Memory B cell (primary cell): Measurements from ENCODE around the gene BPIFB4.

ENCODE experiments used
- ATAC-seq: fragments of 150-1000 bp; cut with Tn5 transposase; 2 replicates; pipeline ENCODE4 v1.10.0; 2021; ENCODE audit warnings: low read depth, mild to moderate bottlenecking, moderate library complexity
- DNase-seq, 2 donors: peaks; one replicate each; pipeline ENCODE4 v3.0.0; 2022; ENCODE audit warnings: low spot score in 2 of 2
- H3K27ac Mint-ChIP-seq: one replicate; pipeline ENCODE4 v1.8.0; 2022; ENCODE audit warnings: mild to moderate bottlenecking, moderate library complexity, mixed read lengths
- H3K27me3 Mint-ChIP-seq: one replicate; pipeline ENCODE4 v1.8.0; 2022; ENCODE audit warnings: mixed read lengths
- H3K36me3 Mint-ChIP-seq: one replicate; pipeline ENCODE4 v1.8.0; 2022; ENCODE audit warnings: mild to moderate bottlenecking, mixed read lengths
- H3K4me1 Mint-ChIP-seq: one replicate; pipeline ENCODE4 v1.8.0; 2022; ENCODE audit warnings: mixed read lengths
- H3K4me3 Mint-ChIP-seq: one replicate; pipeline ENCODE4 v1.8.0; 2022; ENCODE audit warnings: mild to moderate bottlenecking, moderate library complexity, mixed read lengths
- H3K9me3 Mint-ChIP-seq: one replicate; pipeline ENCODE4 v1.8.0; 2022; ENCODE audit warnings: mixed read lengths

The BPIFB4 gene

DNA sequence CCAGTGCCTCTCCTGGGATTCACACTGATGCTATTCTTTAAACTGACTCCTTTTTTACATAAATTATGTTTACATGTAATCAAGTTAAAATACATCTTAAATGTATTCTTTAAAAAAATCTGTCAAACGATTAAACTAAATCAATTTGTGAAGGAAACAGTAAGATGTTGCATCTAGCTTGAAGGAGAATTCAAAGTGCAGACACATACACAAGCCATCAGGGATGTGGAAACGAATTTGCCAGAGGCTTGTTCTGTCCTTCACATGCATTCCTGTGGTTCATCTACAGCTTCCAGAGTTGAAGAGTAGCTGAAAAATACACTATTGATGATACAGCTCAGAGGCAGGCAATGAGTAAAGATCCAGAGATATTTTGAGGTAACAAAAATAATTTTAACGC lies 33.0 kb upstream of the BPIFB4 start:
- Mint-ChIP-seq H3K27ac (no peak overlapping the region), H3K27me3 (no peaks in the 10 kb centered on the region), H3K36me3 (peaks cover 2% of the 10 kb centered on the region), H3K4me1 (no peaks in the 10 kb centered on the region), H3K4me3 (no peak overlapping the region), H3K9me3 (peaks cover 8% of the 10 kb centered on the region)
- ATAC-seq (no peak), DNase-seq (no peak)

DNA sequence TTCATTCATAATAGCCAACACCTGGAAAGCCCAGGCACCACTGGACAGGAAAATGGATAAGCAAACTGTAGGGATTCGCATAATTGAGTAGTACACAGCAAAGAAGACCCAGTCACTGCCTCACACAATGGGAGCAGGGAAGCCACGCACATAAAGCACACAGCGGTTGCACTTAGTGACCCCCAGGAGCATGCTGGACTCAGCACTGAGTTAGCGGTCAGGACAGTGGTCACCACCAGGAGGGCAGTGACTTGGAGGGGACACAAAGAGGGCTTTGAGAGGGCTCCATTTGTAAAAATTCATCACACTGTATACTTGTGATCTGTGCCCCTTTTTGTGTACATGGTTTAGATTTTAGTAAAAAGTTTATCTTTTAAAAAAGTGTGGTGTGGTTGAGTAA lies 28.1 kb upstream of the BPIFB4 start:
- Mint-ChIP-seq H3K9me3 (no peaks in the 10 kb centered on the region), H3K27me3 (no peaks in the 10 kb centered on the region), H3K36me3 (no peaks in the 10 kb centered on the region), H3K4me3 (no peak overlapping the region), H3K4me1 (no peaks in the 10 kb centered on the region), H3K27ac (no peak overlapping the region)
- DNase-seq (no peak), ATAC-seq (no peak)

DNA sequence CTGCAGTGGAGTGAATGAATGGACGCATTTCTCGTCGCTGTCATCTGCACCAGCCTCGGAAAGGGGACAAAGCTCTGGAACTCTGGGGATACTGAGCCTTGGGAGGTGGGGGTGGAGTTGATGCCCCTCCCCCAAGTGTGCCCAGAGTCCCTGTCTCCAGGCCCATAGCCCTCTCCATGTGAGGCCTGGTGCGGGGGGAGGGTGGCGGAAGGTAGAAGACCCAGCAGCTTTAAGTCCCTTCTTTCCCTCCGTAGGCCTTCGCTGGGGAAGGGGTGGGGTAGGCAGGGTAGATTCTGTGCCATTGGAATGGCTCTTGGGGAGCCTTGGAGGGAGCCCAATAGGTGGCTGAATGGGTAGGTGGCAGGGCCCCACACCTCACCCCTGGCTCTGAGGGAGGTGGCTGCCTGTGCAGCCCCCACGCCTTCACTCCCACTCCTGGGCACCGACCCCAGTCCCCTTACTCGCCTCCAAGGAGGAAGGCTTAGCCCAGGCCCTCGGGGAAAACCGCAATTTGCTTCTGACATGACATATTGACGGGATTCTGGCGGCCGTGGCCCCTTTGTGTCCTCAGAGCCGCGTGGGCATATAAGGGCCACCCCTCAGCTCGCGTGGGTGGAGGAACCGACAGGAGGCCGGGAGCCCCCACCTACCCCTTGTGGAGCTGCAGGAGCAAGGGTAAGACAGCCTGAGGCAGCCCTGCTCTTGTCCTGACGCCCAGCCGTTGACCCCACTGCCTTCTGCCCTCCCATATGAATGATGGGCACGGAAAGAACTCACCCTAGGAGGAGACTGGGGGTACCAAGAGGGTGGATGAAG lies 25.9 kb upstream of the BPIFB4 start, which contains the start of gene BPIFB3:
Gene BPIFB3, plus strand, starts transcription at position 613 of the 816 bp plus-strand sequence. CDS start 1,533 bp downstream, outside the sequence.
- Mint-ChIP-seq H3K9me3 (no peaks in the 10 kb centered on the region), H3K27me3 (no peaks in the 10 kb centered on the region), H3K27ac (no peak within 1 kb of the TSS), H3K4me1 (no peaks in the 10 kb centered on the region), H3K4me3 (no peak within 1 kb of the TSS), H3K36me3 (no peaks in the 10 kb centered on the region)
- DNase-seq: no peak
- ATAC-seq: no peak

DNA sequence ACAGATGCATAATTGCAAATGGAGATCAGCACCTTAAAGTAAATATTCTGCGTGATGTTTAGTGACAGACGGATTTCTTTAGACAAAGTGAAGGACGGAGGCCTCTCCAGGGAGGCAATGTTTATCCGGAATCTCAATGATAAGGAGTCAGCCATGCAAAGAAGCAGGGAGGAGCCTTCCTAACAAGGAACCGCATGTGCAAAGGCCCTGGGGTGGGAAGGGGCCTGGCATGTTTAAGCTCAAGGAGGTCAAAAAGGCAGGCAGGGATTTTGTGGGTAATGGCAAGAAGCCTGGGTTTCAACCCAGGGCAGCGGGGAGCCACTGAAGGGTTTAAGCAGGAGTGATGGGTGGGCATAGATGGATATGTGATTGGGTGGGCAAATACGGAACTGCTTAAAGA lies 25.1 kb upstream of the BPIFB4 start:
- H3K36me3 Mint-ChIP-seq: no peaks in the 10 kb centered on the region
- H3K9me3 Mint-ChIP-seq: no peaks in the 10 kb centered on the region
- DNase-seq (no peak), ATAC-seq (no peak)
- no peaks in the 10 kb centered on the region for H3K27me3 Mint-ChIP-seq
- no peak overlapping the region for H3K27ac Mint-ChIP-seq
- H3K4me3 Mint-ChIP-seq: no peak overlapping the region
- H3K4me1 Mint-ChIP-seq: no peaks in the 10 kb centered on the region

DNA sequence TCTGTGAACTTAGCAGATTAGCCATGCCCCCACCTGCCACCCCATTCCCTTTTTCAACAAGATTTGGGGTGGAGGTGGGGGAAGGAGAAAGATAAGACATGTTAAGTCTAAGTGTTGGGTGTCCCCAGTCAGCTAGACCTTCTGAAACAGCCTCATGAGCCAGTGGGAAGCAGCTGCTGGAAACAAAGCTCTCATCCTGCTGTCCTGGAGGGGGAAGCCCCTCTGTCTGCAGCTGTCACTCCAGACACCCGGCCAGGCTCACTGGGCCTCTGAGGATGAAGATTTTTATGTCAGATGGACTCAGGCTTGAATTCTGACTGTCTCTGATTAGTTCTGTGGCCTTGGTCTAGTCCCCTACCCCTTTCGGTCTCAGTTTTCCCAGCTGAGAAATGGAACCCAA lies 24.7 kb upstream of the BPIFB4 start:
- Mint-ChIP-seq H3K36me3 (no peaks in the 10 kb centered on the region), H3K4me3 (no peak overlapping the region), H3K9me3 (no peaks in the 10 kb centered on the region), H3K4me1 (no peaks in the 10 kb centered on the region), H3K27ac (no peak overlapping the region), H3K27me3 (no peaks in the 10 kb centered on the region)
- ATAC-seq (no peak), DNase-seq (no peak)

DNA sequence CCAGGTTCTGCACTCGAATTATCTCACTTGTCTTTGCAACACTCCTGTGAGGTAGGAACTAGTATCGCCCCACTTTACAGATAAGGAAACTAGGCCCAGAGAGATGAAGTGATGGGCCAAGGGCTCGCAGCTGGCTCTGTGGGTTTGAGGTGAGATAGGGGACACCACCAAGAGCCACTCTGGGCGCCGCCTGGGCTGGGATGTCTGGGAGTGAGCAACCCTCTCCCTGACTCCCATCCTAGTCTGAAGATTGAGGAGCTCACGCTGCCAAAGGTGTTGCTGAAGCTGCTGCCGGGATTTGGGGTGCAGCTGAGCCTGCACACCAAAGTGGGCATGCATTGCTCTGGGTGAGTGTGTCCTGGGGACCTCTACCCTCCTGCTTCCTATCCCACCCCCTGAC lies 20.3 kb upstream of the BPIFB4 start:
- Mint-ChIP-seq H3K4me3 (no peak overlapping the region), H3K9me3 (no peaks in the 10 kb centered on the region), H3K27me3 (no peaks in the 10 kb centered on the region), H3K36me3 (no peaks in the 10 kb centered on the region), H3K4me1 (no peaks in the 10 kb centered on the region), H3K27ac (no peak overlapping the region)
- DNase-seq (no peak), ATAC-seq (no peak)

DNA sequence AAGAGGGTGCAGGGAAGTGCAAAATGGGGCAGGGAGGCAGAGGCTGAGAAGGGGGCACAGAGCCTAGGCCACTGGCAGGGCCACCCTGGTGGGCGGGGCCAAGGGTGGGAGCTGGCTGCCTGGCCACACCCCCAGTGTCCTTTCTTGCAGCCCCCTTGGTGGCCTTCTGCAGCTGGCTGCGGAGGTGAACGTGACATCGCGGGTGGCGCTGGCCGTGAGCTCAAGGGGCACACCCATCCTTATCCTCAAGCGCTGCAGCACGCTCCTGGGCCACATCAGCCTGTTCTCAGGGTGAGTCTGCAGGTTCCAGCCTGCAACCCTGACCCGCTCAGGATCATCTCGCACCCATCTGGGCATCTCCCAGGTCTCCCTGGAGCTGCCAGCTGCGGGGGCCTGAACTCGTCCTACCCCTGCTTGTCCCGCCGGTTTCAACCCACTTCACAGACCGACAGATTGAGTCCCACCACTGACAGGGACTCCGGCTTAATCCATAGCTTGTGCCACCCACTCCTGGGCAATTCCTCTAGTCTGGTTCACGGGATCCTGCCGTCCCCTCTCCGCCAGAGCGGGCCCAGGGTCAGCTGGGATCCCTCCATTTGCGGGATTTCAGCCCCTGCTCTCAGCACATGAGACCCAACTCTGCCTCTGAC lies 19.6 kb upstream of the BPIFB4 start:
- H3K4me3 Mint-ChIP-seq: no peak overlapping the region
- no peak overlapping the region for H3K27ac Mint-ChIP-seq
- DNase-seq (no peak), ATAC-seq (no peak)
- H3K4me1 Mint-ChIP-seq: no peaks in the 10 kb centered on the region
- H3K36me3 Mint-ChIP-seq: no peaks in the 10 kb centered on the region
- no peaks in the 10 kb centered on the region for H3K27me3 Mint-ChIP-seq
- H3K9me3 Mint-ChIP-seq: no peaks in the 10 kb centered on the region

DNA sequence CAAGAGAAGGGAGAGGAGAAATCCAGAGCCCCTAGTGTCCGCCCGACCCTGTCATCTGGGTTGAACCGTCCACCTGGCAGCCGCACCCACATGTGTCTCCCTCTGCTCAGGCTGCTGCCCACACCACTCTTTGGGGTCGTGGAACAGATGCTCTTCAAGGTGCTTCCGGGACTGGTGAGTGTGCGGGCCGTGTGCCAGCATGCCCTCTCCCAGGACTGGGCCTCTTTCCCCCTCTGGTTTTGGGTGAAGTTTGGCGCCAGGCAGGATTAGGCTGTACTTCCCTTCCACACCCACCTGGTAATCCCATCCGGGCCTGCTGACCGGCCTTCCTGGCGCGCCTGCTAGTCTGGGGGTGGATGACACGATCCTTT lies 17.8 kb upstream of the BPIFB4 start:
- Mint-ChIP-seq H3K4me3 (no peak overlapping the region), H3K27me3 (no peaks in the 10 kb centered on the region), H3K4me1 (peaks cover 2% of the 10 kb centered on the region), H3K36me3 (no peaks in the 10 kb centered on the region), H3K9me3 (no peaks in the 10 kb centered on the region), H3K27ac (no peak overlapping the region)
- DNase-seq (no peak), ATAC-seq (no peak)

DNA sequence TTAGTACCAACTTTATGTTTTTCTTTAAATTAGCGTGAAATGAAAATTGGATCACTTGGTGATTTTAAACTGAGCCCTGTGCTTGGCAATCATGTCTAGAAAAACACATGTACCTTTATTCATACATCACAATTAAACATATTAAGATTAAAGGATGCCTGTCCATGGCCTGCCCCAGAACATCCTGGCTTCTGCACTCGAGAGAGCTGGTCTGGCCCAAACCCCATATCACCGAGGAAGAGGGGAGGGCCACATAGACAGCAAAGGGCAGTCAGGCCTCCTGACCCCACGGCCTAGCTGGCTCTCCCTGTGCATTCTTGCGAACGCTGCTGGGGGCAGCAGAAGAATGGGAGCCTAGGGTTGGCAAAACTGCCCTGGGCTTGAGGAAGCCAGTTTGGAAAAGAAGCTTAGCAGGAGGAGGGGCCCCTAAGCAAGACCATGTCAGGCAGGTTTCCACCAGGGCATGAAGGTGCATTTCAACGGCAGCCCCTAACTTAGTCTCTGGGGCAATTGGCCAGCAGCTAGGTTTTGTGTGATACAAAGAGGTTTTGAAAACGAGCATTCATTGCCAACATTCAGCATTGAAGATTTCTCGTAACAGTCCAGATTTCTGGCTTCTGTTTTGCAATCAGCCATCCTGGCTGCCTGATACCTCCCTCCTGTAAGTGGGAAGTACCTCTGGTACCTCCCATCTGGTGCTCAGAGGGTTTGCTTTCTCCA lies 17.2 kb upstream of the BPIFB4 start:
- ATAC-seq (no peak), DNase-seq (no peak)
- no peak overlapping the region for H3K4me3 Mint-ChIP-seq
- no peaks in the 10 kb centered on the region for H3K9me3 Mint-ChIP-seq
- peaks cover 4% of the 10 kb centered on the region for H3K4me1 Mint-ChIP-seq
- H3K36me3 Mint-ChIP-seq: no peaks in the 10 kb centered on the region
- no peaks in the 10 kb centered on the region for H3K27me3 Mint-ChIP-seq
- H3K27ac Mint-ChIP-seq: no peak overlapping the region

DNA sequence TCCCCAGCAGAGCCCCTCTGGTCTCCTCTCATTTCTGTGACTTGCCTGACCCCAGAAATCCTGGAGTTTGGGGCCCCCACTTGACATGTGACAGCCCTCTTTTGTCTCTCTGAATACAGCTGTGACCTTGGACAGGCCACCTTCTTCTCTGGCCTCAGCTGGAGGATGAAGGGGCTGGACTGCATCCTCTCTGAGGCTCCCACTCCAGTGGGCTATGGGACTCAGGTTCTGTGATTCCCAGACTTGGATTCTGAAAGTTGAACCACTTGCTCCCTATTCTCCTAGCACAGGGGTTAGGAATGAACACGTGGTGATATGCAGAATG lies 16.7 kb upstream of the BPIFB4 start:
- Mint-ChIP-seq H3K4me1 (peaks cover 4% of the 10 kb centered on the region), H3K27me3 (no peaks in the 10 kb centered on the region), H3K36me3 (no peaks in the 10 kb centered on the region), H3K9me3 (no peaks in the 10 kb centered on the region), H3K27ac (no peak overlapping the region), H3K4me3 (no peak overlapping the region)
- DNase-seq (no peak), ATAC-seq (no peak)

DNA sequence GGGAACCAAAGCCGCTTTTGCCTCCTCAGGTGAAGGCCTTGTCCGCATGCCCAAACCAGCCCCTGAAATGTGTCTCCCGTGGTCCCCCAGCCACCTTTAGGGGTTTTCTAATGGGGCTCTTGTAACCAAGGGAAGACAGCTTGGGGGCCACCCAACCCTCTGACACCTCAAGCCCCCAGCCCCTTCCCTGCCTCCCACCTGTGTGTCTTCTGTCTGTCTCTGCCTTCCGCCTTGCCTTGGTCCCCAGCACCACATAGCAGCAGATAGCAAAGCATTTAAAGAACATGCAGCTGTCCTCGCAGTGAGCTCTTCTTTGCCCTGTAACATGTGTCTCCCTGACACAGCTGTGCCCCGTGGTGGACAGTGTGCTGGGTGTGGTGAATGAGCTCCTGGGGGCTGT lies 16.2 kb upstream of the BPIFB4 start:
- peaks cover 4% of the 10 kb centered on the region for H3K4me1 Mint-ChIP-seq
- H3K9me3 Mint-ChIP-seq: no peaks in the 10 kb centered on the region
- no peak overlapping the region for H3K27ac Mint-ChIP-seq
- no peaks in the 10 kb centered on the region for H3K36me3 Mint-ChIP-seq
- DNase-seq: no peak
- ATAC-seq: no peak
- H3K4me3 Mint-ChIP-seq: no peak overlapping the region
- H3K27me3 Mint-ChIP-seq: no peaks in the 10 kb centered on the region

DNA sequence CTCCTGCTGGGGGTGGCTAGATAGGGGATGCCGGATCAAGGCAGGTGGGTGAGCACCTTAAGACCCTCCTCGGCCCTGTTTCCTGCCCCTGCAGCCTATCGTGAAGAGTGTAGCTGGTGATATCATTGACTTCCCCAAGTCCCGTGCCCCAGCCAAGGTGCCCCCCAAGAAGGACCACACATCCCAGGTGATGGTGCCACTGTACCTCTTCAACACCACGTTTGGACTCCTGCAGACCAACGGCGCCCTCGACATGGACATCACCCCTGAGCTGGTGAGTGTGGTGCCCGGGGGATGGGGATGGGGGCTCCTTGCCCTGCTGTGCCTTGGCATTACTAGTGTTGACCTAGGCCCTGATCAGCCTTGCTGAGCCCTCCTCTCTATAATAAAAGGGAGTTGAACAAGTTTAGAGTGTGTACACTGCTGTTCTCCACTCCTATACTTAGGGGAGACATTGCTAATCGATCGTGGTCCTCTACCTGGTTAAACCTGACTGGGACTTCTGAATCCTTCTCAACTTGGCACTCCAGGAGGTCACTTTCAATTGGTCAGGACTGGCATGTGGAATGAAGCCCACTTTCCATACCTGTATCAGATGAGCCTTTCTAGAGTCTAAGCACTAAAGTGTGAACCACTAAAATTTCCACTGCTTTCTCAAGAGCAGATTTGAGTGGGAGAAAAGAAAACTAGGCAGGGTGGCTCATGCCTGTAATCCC lies 14.7 kb upstream of the BPIFB4 start:
- Mint-ChIP-seq H3K4me3 (no peak overlapping the region), H3K4me1 (peaks cover 4% of the 10 kb centered on the region), H3K27me3 (no peaks in the 10 kb centered on the region), H3K36me3 (no peaks in the 10 kb centered on the region), H3K9me3 (no peaks in the 10 kb centered on the region), H3K27ac (no peak overlapping the region)
- ATAC-seq (no peak), DNase-seq (no peak)

DNA sequence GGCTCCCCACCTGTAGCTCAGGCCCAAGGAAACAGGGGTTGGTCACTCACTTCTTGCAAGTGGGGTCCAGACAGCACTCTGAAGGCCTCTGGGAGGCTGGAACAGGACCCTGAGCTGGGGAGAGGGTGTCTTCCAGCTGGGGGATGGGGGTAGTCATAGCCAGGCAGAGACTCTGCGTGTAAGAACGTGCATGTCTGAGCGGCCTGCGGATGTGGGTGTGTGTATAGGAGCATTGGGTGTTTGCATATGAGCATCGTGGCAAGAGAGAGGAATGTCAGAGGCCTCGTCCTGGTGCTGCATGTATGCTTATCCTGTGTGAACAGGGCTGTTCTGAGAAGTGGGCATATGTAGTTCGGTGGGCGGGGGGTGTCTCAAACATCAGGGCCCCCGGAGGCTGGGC lies 13.7 kb upstream of the BPIFB4 start:
- Mint-ChIP-seq H3K4me3 (no peak overlapping the region), H3K4me1 (peaks cover 4% of the 10 kb centered on the region), H3K36me3 (no peaks in the 10 kb centered on the region), H3K27me3 (no peaks in the 10 kb centered on the region), H3K27ac (no peak overlapping the region), H3K9me3 (no peaks in the 10 kb centered on the region)
- DNase-seq: no peak
- ATAC-seq: no peak

DNA sequence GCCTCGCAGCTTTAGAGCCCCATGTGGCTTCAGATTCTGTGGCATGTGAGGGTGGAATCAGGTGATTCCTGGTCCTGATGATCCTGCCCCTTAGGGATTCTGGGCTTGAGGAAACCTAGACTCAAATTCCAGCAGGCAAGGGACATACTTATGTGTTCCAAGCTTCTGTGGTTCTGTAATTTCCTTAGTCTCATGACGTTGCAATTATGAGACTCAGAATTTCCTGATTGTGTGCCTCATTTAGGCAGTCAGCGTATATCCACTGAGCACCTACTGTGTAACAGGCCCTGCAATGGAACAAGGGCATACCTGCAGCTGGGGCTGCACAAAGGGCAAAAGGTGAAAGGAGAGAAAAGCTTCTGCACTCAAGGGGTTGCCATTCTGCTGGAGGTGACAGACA lies 11.6 kb upstream of the BPIFB4 start:
- DNase-seq (no peak), ATAC-seq (no peak)
- H3K27me3 Mint-ChIP-seq: no peaks in the 10 kb centered on the region
- no peaks in the 10 kb centered on the region for H3K36me3 Mint-ChIP-seq
- H3K27ac Mint-ChIP-seq: no peak overlapping the region
- H3K4me1 Mint-ChIP-seq: peaks cover 4% of the 10 kb centered on the region
- no peaks in the 10 kb centered on the region for H3K9me3 Mint-ChIP-seq
- no peak overlapping the region for H3K4me3 Mint-ChIP-seq
